Gastroesophageal sphincter (tissue), 3 donors: ENCODE data around the gene HK2.

Experiments
- CTCF ChIP-seq, 4 experiments: fragments of 200-600 bp in 2 of 4; fragments of 450-650 bp in 2 of 4; sonication (generic) in 1 of 4; IDR thresholded peaks; one replicate each; pipeline ENCODE4 v1.5.1; 2017 to 2019; ENCODE audit warnings: antibody characterized with exemption in 4 of 4, mild to moderate bottlenecking in 2 of 4, moderate library complexity in 2 of 4
- EP300 ChIP-seq: sonication (generic); formaldehyde crosslinking; IDR thresholded peaks from one replicate; pipeline ENCODE4 v1.6.1; 2017; ENCODE audit warnings: antibody characterized with exemption, mild to moderate bottlenecking
- POLR2A ChIP-seq, 2 donors: fragments of 450-650 bp; IDR thresholded peaks; one replicate each; pipeline ENCODE4 v1.6.1; 2017; ENCODE audit warnings: antibody characterized with exemption in 2 of 2, mild to moderate bottlenecking in 2 of 2, moderate library complexity in 1 of 2
- POLR2AphosphoS5 ChIP-seq: sonication (generic); formaldehyde crosslinking; IDR thresholded peaks from one replicate; pipeline ENCODE4 v1.6.1; 2017; ENCODE audit warnings: antibody characterized with exemption

DNA sequence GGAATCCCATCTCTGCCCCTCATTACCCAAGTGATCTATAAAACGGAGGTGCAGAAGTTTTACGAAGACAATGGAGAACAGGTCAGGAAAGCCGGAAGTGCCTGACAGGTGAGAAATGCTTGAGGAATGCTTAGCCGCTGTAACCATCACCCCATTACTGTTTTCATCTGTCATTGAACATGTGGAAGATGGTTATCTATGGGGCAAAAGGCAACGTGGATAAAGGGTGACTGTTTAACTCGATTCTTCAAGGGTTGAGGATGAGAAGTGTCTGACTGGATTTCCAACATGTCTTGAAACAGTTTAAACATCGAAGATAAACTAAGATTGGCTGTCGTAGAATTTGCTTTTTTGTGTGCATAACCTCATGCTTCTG lies 17.3 kb downstream of the HK2 start:
- no peak for TF ChIP-seq POLR2A (IDR thresholded peaks at IDR 0.05)
- no peak for TF ChIP-seq CTCF (IDR thresholded peaks at IDR 0.05)
- TF ChIP-seq POLR2AphosphoS5 = no peak
- no peak for TF ChIP-seq EP300
